HCT116 (cell line): Measurements from ENCODE around the gene PWWP2B. TPM values are rescaled to one million over a fixed set of nuclear protein-coding genes. Genes with fewer than 3 reads are reported as not detected.

Source experiments
- ATAC-seq: fragments of 200-7000 bp; cut with Tn5 transposase; 2 replicates; pipeline ENCODE4 v1.9.1; 2020; ENCODE audit warnings: mild to moderate bottlenecking, moderate library complexity
- BruUV-seq: library from RNA; stranded (reverse); fragments of 400-500 nt; replicated peaks from 2 replicates; lab custom pipeline; 2021; lab: Mats Ljungman, UMichigan
- CTCF ChIA-PET: fragments of 300-600 bp; sonication (Branson Sonifier 250); formaldehyde crosslinking; loops from one replicate; lab custom pipeline; 2021; ENCODE audit warnings: antibody characterized with exemption; lab: Charles Lee
- POLR2A ChIA-PET: fragments of 300-600, 350-600 bp; sonication (Branson Sonifier 250); formaldehyde crosslinking; loops from one replicate; lab custom pipeline; 2021; ENCODE audit warnings: antibody characterized with exemption; lab: Charles Lee
- RAD21 ChIA-PET, 2 experiments: fragments of 300-600 bp; sonication (Branson Sonifier 250); formaldehyde crosslinking; loops; one replicate each; lab custom pipeline; 2023; ENCODE audit warnings: low total read pairs in 2 of 2; ENCODE audit not compliant: uncharacterized antibody in 2 of 2, unreplicated experiment in 2 of 2, low non-redundant PET in 1 of 2; lab: Charles Lee
- DNase-seq: peaks from one replicate; pipeline ENCODE4 v3.0.0-alpha.2; 2010; ENCODE audit warnings: low read depth, low spot score
- H2AFZ ChIP-seq: fragments of 200-600 bp; shearing (Covaris generic), sonication (generic); 2 replicates; pipeline ENCODE4 v1.6.1; 2017; ENCODE audit warnings: low read depth, mixed run types, mixed read lengths, antibody characterized with exemption, low read length; ENCODE audit not compliant: poor library complexity, severe bottlenecking
- H3K27ac ChIP-seq: 2 replicates; pipeline ENCODE4 v1.5.1; 2012; ENCODE audit warnings: low read depth, low read length
- H3K27me3 ChIP-seq: fragments of 200-600 bp; sonication (generic); 2 replicates; pipeline ENCODE4 v1.6.1; 2016; ENCODE audit warnings: mixed run types, low read length, mixed read lengths; ENCODE audit not compliant: insufficient read depth
- H3K36me3 ChIP-seq, 2 experiments: fragments of 200-500 bp in 1 of 2; fragments of 200-600 bp in 1 of 2; sonication (Bioruptor generic) in 1 of 2; sonication (generic) in 1 of 2; 2 replicates each; pipeline versions ENCODE4 v1.5.1 to v1.6.1; 2014 to 2016; ENCODE audit warnings: low read length in 2 of 2, inconsistent platforms in 1 of 2, mixed read lengths in 1 of 2, mixed run types in 1 of 2; ENCODE audit not compliant: insufficient read depth in 2 of 2, control insufficient read depth in 1 of 2
- H3K4me1 ChIP-seq, 2 experiments: fragments of 200-600 bp in 1 of 2; sonication (generic) in 1 of 2; 2 replicates each; pipeline versions ENCODE4 v1.5.1 to v1.6.1; 2012 to 2017; ENCODE audit warnings: low read length in 2 of 2, inconsistent platforms in 1 of 2, mild to moderate bottlenecking in 1 of 2, mixed read lengths in 1 of 2, mixed run types in 1 of 2, moderate library complexity in 1 of 2; ENCODE audit not compliant: insufficient read depth in 2 of 2, control insufficient read depth in 1 of 2
- H3K4me2 ChIP-seq: fragments of 200-600 bp; sonication (generic); 2 replicates; pipeline ENCODE4 v1.6.1; 2017; ENCODE audit warnings: mixed run types, low read length, mixed read lengths
- H3K4me3 ChIP-seq, 2 experiments: fragments of 200-600 bp in 1 of 2; sonication (generic) in 1 of 2; replicated peaks in 1 of 2; 2 replicates each; pipeline ENCODE4 v1.5.1; 2011 to 2016; ENCODE audit warnings: low read length in 2 of 2, control low read depth in 1 of 2, low read depth in 1 of 2, mild to moderate bottlenecking in 1 of 2, mixed read lengths in 1 of 2, mixed run types in 1 of 2
- H3K79me2 ChIP-seq: fragments of 200-600 bp; sonication (generic); 2 replicates; pipeline ENCODE4 v1.6.1; 2017; ENCODE audit warnings: mild to moderate bottlenecking, mixed run types, low read length, moderate library complexity, mixed read lengths; ENCODE audit not compliant: insufficient read depth
- H3K9ac ChIP-seq: fragments of 200-600 bp; sonication (generic); 2 replicates; pipeline ENCODE4 v1.6.1; 2016; ENCODE audit warnings: low read length, mixed read lengths
- H3K9me2 ChIP-seq: fragments of 200-600 bp; sonication (generic), shearing (Covaris generic); 2 replicates; pipeline ENCODE4 v1.6.1; 2017; ENCODE audit warnings: mixed run types, mild to moderate bottlenecking, moderate library complexity; ENCODE audit not compliant: insufficient read depth
- H3K9me3 ChIP-seq, 2 experiments: fragments of 200-500 bp in 1 of 2; fragments of 200-600 bp in 1 of 2; sonication (Bioruptor generic) in 1 of 2; sonication (generic) in 1 of 2; 2 replicates each; pipeline ENCODE4 v1.6.1; 2014 to 2017; ENCODE audit warnings: low read length in 2 of 2, mixed read lengths in 2 of 2, inconsistent platforms in 1 of 2, low read depth in 1 of 2, mild to moderate bottlenecking in 1 of 2, mixed run types in 1 of 2, moderate library complexity in 1 of 2; ENCODE audit not compliant: control insufficient read depth in 1 of 2, insufficient read depth in 1 of 2
- H4K20me1 ChIP-seq: fragments of 200-600 bp; sonication (generic), shearing (Covaris generic); 2 replicates; pipeline ENCODE4 v1.6.1; 2017; ENCODE audit warnings: mixed run types, mild to moderate bottlenecking, moderate library complexity; ENCODE audit not compliant: insufficient read depth
- CEBPB ChIP-seq: IDR thresholded peaks from 2 replicates; pipeline ENCODE4 v1.6.1; 2012; ENCODE audit warnings: low read depth
- ELF1 ChIP-seq: IDR thresholded peaks from 2 replicates; pipeline ENCODE4 v1.6.1; 2012; ENCODE audit warnings: low read depth, borderline replicate concordance
- EZH2phosphoT487 ChIP-seq: fragments of 200-600 bp; IDR thresholded peaks from 2 replicates; pipeline ENCODE4 v1.6.1; 2018; ENCODE audit warnings: antibody characterized with exemption, borderline replicate concordance
- FOSL1 ChIP-seq: IDR thresholded peaks from 2 replicates; pipeline ENCODE4 v1.6.1; 2012; ENCODE audit warnings: low read depth
- JUND ChIP-seq: IDR thresholded peaks from 2 replicates; pipeline ENCODE4 v1.6.1; 2012
- POLR2A ChIP-seq: IDR thresholded peaks from 2 replicates; pipeline ENCODE4 v1.7.0; 2011; ENCODE audit warnings: borderline replicate concordance; ENCODE audit not compliant: insufficient read depth, insufficient read length; ENCODE audit errors: extremely low read depth
- POLR2AphosphoS5 ChIP-seq: IDR thresholded peaks from 2 replicates; pipeline ENCODE4 v1.6.1; 2011; ENCODE audit warnings: mild to moderate bottlenecking, low read depth, low read length, moderate library complexity
- RAD21 ChIP-seq: IDR thresholded peaks from 2 replicates; pipeline ENCODE4 v1.6.1; 2012; ENCODE audit warnings: low read depth, mild to moderate bottlenecking
- SP1 ChIP-seq: IDR thresholded peaks from 2 replicates; pipeline ENCODE4 v1.6.1; 2012; ENCODE audit warnings: low read depth
- SRF ChIP-seq: IDR thresholded peaks from 2 replicates; pipeline ENCODE4 v1.6.1; 2012; ENCODE audit warnings: low read depth
- YY1 ChIP-seq: IDR thresholded peaks from 2 replicates; pipeline ENCODE4 v1.6.1; 2011; ENCODE audit warnings: low read length, low read depth, moderate library complexity, mild to moderate bottlenecking; ENCODE audit not compliant: insufficient replicate concordance; ENCODE audit errors: extremely low read depth
- ZFX ChIP-seq: fragments of 450-650 bp; IDR thresholded peaks from 2 replicates; pipeline ENCODE4 v1.6.1; 2017
- ZNF274 ChIP-seq: fragments of 200-500 bp; sonication (Bioruptor generic); IDR thresholded peaks from 2 replicates; pipeline ENCODE4 v1.6.1; 2014; ENCODE audit warnings: mild to moderate bottlenecking, low read depth, low read length, inconsistent platforms
- intact Hi-C: fragments of 100-400 bp; cut with micrococcal nuclease; formaldehyde crosslinking; loops from 2 replicates; pipeline ENCODE4 v1.10.0; 2022
- total RNA-seq: library from RNA; stranded (reverse); gene quantifications from one replicate; pipeline ENCODE4 v1.2.1, GENCODE V29; 2021; ENCODE audit not compliant: unreplicated experiment
- TF ChIP-seq, protein P1 (sequence below): IDR thresholded peaks from 2 replicates; pipeline ENCODE4 v1.6.1; 2012; ENCODE audit warnings: low read depth
- TF ChIP-seq, protein P2 (sequence below): IDR thresholded peaks from 2 replicates; pipeline ENCODE4 v1.6.1; 2012
- TF ChIP-seq, protein P3 (sequence below): IDR thresholded peaks from 2 replicates; pipeline ENCODE4 v1.6.1; 2011; ENCODE audit warnings: mild to moderate bottlenecking, low read length, moderate library complexity; ENCODE audit not compliant: insufficient replicate concordance; ENCODE audit errors: extremely low read depth

PWWP2B gene
- total RNA-seq, 1 experiment from 2014 or later: 13.9 TPM

DNA sequence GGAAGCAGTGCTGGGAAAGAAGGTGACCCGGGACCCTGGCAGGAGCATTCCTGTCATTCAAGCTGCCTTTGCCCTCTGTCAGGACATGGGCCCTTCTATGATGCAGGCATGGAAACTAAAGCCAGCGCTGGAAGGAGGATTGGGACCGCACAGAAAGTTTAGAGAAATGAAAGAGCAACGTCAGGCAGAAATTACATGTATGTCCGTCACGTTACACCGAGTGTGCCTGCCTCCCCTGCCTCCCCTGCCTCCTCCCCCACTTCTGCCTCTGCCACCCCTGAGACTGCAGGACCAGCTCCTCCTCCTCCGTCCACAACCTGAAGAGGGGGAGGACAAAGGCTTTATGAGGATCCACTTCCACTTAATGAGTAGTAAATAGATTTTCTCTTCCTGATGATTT lies 13.9 kb upstream of the PWWP2B start:
- Histone ChIP-seq H3K79me2 (no peaks in the 10 kb centered on the region), H3K4me3 (no peak overlapping the region), H2AFZ (no peak overlapping the region), H3K27me3 (no peaks in the 10 kb centered on the region), H3K4me1 (peaks cover 0 to 5% of the 10 kb centered on the region in 2 experiments; a peak in 1 of 4 replicates), H3K4me2 (no peak overlapping the region), H3K9ac (no peak overlapping the region), H3K9me2 (no peaks in the 10 kb centered on the region), H3K36me3 (no peaks in the 10 kb centered on the region), H4K20me1 (no peaks in the 10 kb centered on the region), H3K9me3 (no peaks in the 10 kb centered on the region), H3K27ac (no peak overlapping the region)
- intact Hi-C loops: loop anchor here (5.0 kb wide), 1 partner anchor 254 kb away; no protein-coding TSS in a partner anchor
- BruUV-seq: no TSS peak
- RAD21 ChIA-PET: no interaction called here
- no peak for DNase-seq
- TF ChIP-seq ZNF274: no peak
- CTCF ChIA-PET: no interaction called here
- POLR2A ChIA-PET: no interaction called here
- no peak for ATAC-seq

DNA sequence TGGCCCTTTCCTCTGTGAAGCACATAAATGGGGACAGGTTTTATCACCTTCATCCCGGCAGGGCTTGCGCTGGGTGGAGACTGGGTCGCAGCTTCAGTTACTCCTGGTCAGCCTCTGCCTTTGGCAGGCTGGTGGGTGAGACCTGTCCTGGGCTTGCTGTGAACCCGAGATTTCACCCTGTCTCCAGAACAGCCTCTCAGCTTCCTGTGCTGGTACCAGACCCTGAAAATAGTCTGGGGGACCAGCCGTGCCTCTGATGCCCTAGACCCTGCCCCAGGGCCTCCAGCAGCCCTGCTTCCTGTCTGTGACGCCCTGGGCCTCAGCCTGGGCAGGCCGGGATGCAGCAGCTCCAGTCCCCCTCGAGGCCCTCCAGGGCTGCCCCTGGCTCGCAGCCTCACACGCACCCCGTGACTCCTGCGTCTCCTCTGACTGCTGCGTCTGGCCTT lies 13.2 kb upstream of the PWWP2B start:
- no peak for ATAC-seq
- RAD21 ChIA-PET: no interaction called here
- BruUV-seq: no TSS peak
- TF ChIP-seq POLR2A (no peak), ELF1 (no peak), ZNF274 (no peak), POLR2AphosphoS5 (no peak), ZFX (no peak), SRF (no peak), FOSL1 (no peak), YY1 (no peak), EZH2phosphoT487 (no peak), JUND (no peak), RAD21 (no peak), CEBPB (no peak), SP1 (no peak)
- TF ChIP-seq, protein P1, sequence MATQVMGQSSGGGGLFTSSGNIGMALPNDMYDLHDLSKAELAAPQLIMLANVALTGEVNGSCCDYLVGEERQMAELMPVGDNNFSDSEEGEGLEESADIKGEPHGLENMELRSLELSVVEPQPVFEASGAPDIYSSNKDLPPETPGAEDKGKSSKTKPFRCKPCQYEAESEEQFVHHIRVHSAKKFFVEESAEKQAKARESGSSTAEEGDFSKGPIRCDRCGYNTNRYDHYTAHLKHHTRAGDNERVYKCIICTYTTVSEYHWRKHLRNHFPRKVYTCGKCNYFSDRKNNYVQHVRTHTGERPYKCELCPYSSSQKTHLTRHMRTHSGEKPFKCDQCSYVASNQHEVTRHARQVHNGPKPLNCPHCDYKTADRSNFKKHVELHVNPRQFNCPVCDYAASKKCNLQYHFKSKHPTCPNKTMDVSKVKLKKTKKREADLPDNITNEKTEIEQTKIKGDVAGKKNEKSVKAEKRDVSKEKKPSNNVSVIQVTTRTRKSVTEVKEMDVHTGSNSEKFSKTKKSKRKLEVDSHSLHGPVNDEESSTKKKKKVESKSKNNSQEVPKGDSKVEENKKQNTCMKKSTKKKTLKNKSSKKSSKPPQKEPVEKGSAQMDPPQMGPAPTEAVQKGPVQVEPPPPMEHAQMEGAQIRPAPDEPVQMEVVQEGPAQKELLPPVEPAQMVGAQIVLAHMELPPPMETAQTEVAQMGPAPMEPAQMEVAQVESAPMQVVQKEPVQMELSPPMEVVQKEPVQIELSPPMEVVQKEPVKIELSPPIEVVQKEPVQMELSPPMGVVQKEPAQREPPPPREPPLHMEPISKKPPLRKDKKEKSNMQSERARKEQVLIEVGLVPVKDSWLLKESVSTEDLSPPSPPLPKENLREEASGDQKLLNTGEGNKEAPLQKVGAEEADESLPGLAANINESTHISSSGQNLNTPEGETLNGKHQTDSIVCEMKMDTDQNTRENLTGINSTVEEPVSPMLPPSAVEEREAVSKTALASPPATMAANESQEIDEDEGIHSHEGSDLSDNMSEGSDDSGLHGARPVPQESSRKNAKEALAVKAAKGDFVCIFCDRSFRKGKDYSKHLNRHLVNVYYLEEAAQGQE: no peak
- TF ChIP-seq, protein P2, sequence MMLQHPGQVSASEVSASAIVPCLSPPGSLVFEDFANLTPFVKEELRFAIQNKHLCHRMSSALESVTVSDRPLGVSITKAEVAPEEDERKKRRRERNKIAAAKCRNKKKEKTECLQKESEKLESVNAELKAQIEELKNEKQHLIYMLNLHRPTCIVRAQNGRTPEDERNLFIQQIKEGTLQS: no peak
- TF ChIP-seq, protein P3, sequence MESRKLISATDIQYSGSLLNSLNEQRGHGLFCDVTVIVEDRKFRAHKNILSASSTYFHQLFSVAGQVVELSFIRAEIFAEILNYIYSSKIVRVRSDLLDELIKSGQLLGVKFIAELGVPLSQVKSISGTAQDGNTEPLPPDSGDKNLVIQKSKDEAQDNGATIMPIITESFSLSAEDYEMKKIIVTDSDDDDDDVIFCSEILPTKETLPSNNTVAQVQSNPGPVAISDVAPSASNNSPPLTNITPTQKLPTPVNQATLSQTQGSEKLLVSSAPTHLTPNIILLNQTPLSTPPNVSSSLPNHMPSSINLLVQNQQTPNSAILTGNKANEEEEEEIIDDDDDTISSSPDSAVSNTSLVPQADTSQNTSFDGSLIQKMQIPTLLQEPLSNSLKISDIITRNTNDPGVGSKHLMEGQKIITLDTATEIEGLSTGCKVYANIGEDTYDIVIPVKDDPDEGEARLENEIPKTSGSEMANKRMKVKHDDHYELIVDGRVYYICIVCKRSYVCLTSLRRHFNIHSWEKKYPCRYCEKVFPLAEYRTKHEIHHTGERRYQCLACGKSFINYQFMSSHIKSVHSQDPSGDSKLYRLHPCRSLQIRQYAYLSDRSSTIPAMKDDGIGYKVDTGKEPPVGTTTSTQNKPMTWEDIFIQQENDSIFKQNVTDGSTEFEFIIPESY: no peak

More for the DNA sequence above, 13.2 kb upstream of the PWWP2B start:
- no peak overlapping the region for H3K4me2 ChIP-seq
- ChIA-PET POLR2A (no interaction called here), CTCF (no interaction called here)
- H2AFZ ChIP-seq: no peak overlapping the region
- H3K4me3 ChIP-seq: no peak overlapping the region
- no peak overlapping the region for H3K9ac ChIP-seq
- H3K27ac ChIP-seq: no peak overlapping the region
- no peaks in the 10 kb centered on the region for H4K20me1 ChIP-seq
- no peaks in the 10 kb centered on the region for H3K36me3 ChIP-seq
- no peaks in the 10 kb centered on the region for H3K9me3 ChIP-seq
- DNase-seq: no peak
- no peaks in the 10 kb centered on the region for H3K9me2 ChIP-seq
- no peaks in the 10 kb centered on the region for H3K79me2 ChIP-seq
- intact Hi-C loops: loop anchor here (5.0 kb wide), 1 partner anchor 254 kb away; no protein-coding TSS in a partner anchor
- no peaks in the 10 kb centered on the region for H3K27me3 ChIP-seq
- peaks cover 0 to 5% of the 10 kb centered on the region in 2 experiments; a peak in 1 of 4 replicates for H3K4me1 ChIP-seq
